ENCODE measurements around the gene GRIN2D.

GRIN2D gene

GRCh38 chr19:48441360-48442050 is 48.0 kb downstream of the GRIN2D start:
- no peak for DNase-seq (ENCODE audit: low read depth in 2 of 2, low spot score in 1 of 2)

- no peak for DNase-seq (ENCODE audit: low read depth in 2 of 2, low spot score in 1 of 2)
Measured at GRCh38 chr19:48442116-48443035, 48.9 kb downstream of the GRIN2D start.

- no peak for DNase-seq (ENCODE audit: low read depth in 2 of 2, low spot score in 1 of 2)
Measured at GRCh38 chr19:48443256-48443655, 49.8 kb downstream of the GRIN2D start.
